Kidney (tissue), 14 donors: Measurements from ENCODE around the gene FNTB. TPM values are rescaled to one million over a fixed set of nuclear protein-coding genes. Genes with fewer than 3 reads are reported as not detected.

ENCODE experiments used
- DNase-seq, 5 donors: peaks; one replicate each; pipeline ENCODE4 v3.0.0-alpha.2; 2013 to 2020
- FAIRE-seq: peaks from 2 replicates; lab custom pipeline; 2012; peaks lifted over from hg19 to GRCh38; lab: Jason Lieb, UNC
- H3K27ac ChIP-seq, 2 donors: one replicate each; pipeline ENCODE4 v1.7.0; 2013; ENCODE audit warnings: low read depth in 2 of 2, low read length in 2 of 2, inconsistent platforms in 1 of 2
- H3K27me3 ChIP-seq: one replicate; pipeline ENCODE4 v1.7.1; 2013; ENCODE audit warnings: low read length, inconsistent platforms; ENCODE audit not compliant: control insufficient read depth, insufficient read depth
- H3K36me3 ChIP-seq, 3 donors: one replicate each; pipeline versions ENCODE4 v1.7.0 to v1.7.1; 2013; ENCODE audit warnings: low read length in 3 of 3, control low read depth in 1 of 3, inconsistent platforms in 1 of 3; ENCODE audit not compliant: insufficient read depth in 3 of 3, control insufficient read depth in 2 of 3
- H3K4me1 ChIP-seq, 3 donors: one replicate each; pipeline versions ENCODE4 v1.7.0 to v1.7.1; 2013; ENCODE audit warnings: low read length in 3 of 3, inconsistent platforms in 1 of 3, low read depth in 1 of 3; ENCODE audit not compliant: control insufficient read depth in 2 of 3, insufficient read depth in 2 of 3
- H3K4me3 ChIP-seq, 3 donors: one replicate each; pipeline versions ENCODE4 v1.7.0 to v1.8.1; 2013; ENCODE audit warnings: low read length in 3 of 3, control low read depth in 1 of 3, inconsistent platforms in 1 of 3
- H3K9ac ChIP-seq, 3 donors: one replicate each; pipeline versions ENCODE4 v1.7.0 to v1.7.1; 2013; ENCODE audit warnings: low read length in 3 of 3, control low read depth in 1 of 3, inconsistent platforms in 1 of 3
- H3K9me3 ChIP-seq, 3 donors: one replicate each; pipeline versions ENCODE4 v1.7.0 to v1.7.1; 2013; ENCODE audit warnings: low read length in 3 of 3, control low read depth in 1 of 3, inconsistent platforms in 1 of 3; ENCODE audit not compliant: control insufficient read depth in 2 of 3, insufficient read depth in 1 of 3
- intact Hi-C: fragments of 100-400 bp; cut with DNase I; formaldehyde crosslinking; loops from one replicate; pipeline ENCODE4 v1.11.1; 2022
- polyA plus RNA-seq: library from polyadenylated mRNA; stranded (reverse); fragments of 350-450 nt; fragmentation: Illumina TruSeq; extraction: RNeasy Lipid Tissue Mini Kit (QIAGEN cat#74804); gene quantifications from one replicate; pipeline ENCODE4 v1.2.3, GENCODE V29; 2014; ENCODE audit warnings: low read depth, low replicate concordance; ENCODE audit not compliant: insufficient read depth
- total RNA-seq: library from RNA; stranded (reverse); fragmentation: NEBNext Ultra II Directional; extraction: Animal tissue kit (Norgen Biotek cat#: 25700); gene quantifications from one replicate; pipeline ENCODE4 v1.2.1, GENCODE V29; 2021
- TF ChIP-seq, protein P1 (sequence below): IDR thresholded peaks from 3 replicates; pipeline ENCODE4 v1.5.1; 2012; ENCODE audit warnings: mild to moderate bottlenecking, moderate library complexity, borderline replicate concordance; ENCODE audit not compliant: insufficient read depth; ENCODE audit errors: extremely low read depth
- donor health status: control.
- donor health status: control.
- donor health status: control.
- donor health status: control.
- donor health status: control.
- donor health status: DM: yes; HTN: yes; CAD: no.
- donor health status: Normal renal cell carcinoma (clear cell type).

The FNTB gene
- total and polyA plus RNA-seq, 2 donors from 2014 or later, result 13.6 to 15.0 TPM

DNA sequence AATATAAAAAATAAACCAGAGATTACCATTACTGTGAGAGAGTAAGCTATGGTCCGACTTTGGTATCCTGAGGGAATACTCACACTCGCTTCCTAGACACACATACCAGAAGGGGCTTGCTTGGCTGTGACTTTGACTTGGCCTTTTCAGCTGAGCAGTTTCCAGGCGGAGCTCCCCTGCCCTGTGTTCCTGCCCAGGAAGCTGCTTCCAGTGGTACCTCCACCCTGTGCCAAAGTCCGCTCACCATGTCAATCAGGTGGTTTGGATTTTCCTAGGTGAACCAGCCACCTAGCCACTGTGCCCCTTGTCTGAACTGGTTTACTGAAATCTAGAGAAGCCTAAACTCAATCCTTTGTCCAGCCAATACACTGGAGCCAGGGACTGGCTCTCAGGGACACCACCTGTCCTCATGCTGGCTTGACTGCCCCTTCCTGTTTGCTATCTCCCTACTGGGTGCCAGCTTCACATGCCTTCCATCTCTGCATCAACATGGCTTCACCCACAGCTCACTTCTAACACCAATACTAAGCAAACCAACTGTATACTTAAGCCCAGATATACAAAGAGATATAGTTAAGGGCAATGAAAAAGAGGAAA lies 87.0 kb downstream of the FNTB start:
- peak overlapping the region; percentile 82 to 86 for H3K27ac ChIP-seq
- H3K4me1 ChIP-seq, result peaks cover 3 to 35% (median 34%) of the 10 kb centered on the region in 3 donors

DNA sequence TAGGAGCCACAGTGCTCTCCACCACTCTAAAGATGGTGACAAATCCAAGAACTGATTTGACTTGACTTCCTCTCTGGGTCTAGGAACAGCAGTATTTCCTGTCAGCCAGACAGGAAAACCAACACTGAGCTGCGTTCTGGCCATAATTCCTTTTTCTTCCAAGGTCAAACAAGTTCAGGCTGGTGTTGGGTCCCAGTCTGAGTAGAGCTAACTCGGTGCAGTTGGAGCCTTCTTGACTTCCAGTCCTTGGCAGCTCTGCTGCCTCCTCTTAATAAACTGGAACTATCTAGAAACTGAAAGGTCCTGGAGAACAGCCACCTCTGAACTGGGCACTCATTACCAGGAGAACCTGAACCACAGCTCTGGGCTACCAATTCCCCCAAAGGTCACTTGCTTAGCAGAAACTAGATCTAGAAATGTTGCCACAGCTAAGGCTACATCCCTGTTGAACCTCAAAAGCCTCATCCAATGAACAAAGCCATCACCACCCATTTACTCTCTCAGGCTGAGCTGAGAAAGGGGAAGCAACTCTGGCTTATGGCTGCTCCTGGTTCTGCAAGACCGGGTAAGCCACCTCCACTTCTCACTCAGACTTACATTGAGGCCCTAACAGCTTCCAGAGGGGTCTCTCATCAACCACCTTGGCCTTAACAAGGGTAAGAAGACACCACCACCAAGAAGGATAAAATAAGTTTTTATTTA lies 87.9 kb downstream of the FNTB start:
- H3K9ac ChIP-seq, result no peak overlapping the region
- no peak overlapping the region for H3K4me3 ChIP-seq
- intact Hi-C loops, result no loop called here
- DNase-seq, result peak in 2 of 5 donors; percentile 11 to 39
- TF ChIP-seq, protein P1, sequence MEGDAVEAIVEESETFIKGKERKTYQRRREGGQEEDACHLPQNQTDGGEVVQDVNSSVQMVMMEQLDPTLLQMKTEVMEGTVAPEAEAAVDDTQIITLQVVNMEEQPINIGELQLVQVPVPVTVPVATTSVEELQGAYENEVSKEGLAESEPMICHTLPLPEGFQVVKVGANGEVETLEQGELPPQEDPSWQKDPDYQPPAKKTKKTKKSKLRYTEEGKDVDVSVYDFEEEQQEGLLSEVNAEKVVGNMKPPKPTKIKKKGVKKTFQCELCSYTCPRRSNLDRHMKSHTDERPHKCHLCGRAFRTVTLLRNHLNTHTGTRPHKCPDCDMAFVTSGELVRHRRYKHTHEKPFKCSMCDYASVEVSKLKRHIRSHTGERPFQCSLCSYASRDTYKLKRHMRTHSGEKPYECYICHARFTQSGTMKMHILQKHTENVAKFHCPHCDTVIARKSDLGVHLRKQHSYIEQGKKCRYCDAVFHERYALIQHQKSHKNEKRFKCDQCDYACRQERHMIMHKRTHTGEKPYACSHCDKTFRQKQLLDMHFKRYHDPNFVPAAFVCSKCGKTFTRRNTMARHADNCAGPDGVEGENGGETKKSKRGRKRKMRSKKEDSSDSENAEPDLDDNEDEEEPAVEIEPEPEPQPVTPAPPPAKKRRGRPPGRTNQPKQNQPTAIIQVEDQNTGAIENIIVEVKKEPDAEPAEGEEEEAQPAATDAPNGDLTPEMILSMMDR, result no peak
- no peak for FAIRE-seq
- no peaks in the 10 kb centered on the region for H3K27me3 ChIP-seq
- H3K4me1 ChIP-seq, result peaks cover 3 to 37% (median 34%) of the 10 kb centered on the region in 3 donors
- H3K36me3 ChIP-seq, result peaks cover 2 to 17% (median 15%) of the 10 kb centered on the region in 3 donors
- peak overlapping the region; percentile 82 to 86 for H3K27ac ChIP-seq
- H3K9me3 ChIP-seq, result no peaks in the 10 kb centered on the region

More for the DNA sequence above, 87.0 kb downstream of the FNTB start:
- Histone ChIP-seq H3K27me3 (no peaks in the 10 kb centered on the region), H3K4me3 (no peak overlapping the region), H3K9me3 (no peaks in the 10 kb centered on the region), H3K9ac (peak overlapping the region in 1 of 3 donors; percentile 30), H3K36me3 (peaks cover 2 to 18% (median 18%) of the 10 kb centered on the region in 3 donors)
- peak in 3 of 5 donors; percentile 14 to 38 (median 15) for DNase-seq
- FAIRE-seq, result no peak
- intact Hi-C loops, result no loop called here
- TF ChIP-seq, protein P1, result no peak

DNA sequence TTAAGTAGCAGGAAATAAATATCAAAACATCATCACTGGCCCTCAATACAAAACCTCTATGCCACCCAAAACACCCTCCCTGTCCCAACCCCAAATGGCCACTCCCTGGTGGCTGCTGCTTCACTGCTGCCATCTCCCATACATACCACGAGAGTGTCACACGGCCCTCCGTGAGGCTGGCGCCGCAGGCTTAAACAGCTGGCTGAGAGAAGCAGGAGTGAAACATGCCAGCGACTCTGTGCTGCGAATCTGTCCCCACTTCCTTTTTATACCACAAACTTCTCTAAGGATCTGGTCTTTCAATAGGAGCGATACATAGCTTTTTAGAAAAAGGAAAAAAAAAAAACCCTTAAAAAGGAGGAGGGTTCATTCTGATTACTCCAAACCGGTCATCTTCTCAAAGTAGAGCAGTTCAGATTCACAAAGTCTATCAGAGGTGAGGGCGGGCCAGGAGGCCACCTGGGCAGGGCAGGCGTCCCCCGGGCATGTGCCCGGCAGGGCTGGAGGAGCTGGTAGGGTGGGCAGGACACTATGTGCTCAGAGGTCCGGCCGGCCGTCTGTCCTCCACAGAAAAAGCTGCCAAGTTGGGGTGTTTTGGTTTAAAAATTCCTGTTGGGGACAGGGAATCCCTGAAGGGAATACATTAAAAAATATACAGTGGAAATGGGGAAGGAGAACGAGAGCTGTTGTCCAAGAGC lies 89.1 kb downstream of the FNTB start:
- no peak overlapping the region for H3K4me3 ChIP-seq
- H3K4me1 ChIP-seq, result peaks cover 3 to 43% (median 36%) of the 10 kb centered on the region in 3 donors
- TF ChIP-seq, protein P1, result no peak
- FAIRE-seq (no peak), DNase-seq (no peak)
- peak overlapping the region in 1 of 2 donors; percentile 35 for H3K27ac ChIP-seq
- no peaks in the 10 kb centered on the region for H3K9me3 ChIP-seq
- peaks cover 2 to 17% (median 13%) of the 10 kb centered on the region in 3 donors for H3K36me3 ChIP-seq
- H3K27me3 ChIP-seq, result no peaks in the 10 kb centered on the region
- intact Hi-C loops, result no loop called here
- H3K9ac ChIP-seq, result no peak overlapping the region
